Liver (tissue), 9 donors: ENCODE results near the gene TNFRSF1B. TPM values are rescaled to one million over a fixed set of nuclear protein-coding genes. Genes with fewer than 3 reads are reported as not detected.
A peak's percentile ranks its signal among the peaks of the same experiment; 100 is the strongest.

Experiments
- DNase-seq: peaks from one replicate; pipeline ENCODE4 v3.0.0-alpha.2; 2017; ENCODE audit warnings: low spot score
- H3K27ac ChIP-seq, 2 donors: one replicate each; pipeline ENCODE4 v1.7.0; 2013; ENCODE audit warnings: inconsistent platforms in 2 of 2, low read length in 2 of 2, control low read depth in 1 of 2, low read depth in 1 of 2, mild to moderate bottlenecking in 1 of 2
- H3K27me3 ChIP-seq, 4 donors: one replicate each; pipeline versions ENCODE4 v1.6.1 to v1.7.0; 2013; ENCODE audit warnings: low read length in 3 of 4, inconsistent platforms in 1 of 4, mild to moderate bottlenecking in 1 of 4, moderate library complexity in 1 of 4; ENCODE audit not compliant: control insufficient read depth in 4 of 4, insufficient read depth in 4 of 4
- H3K36me3 ChIP-seq, 4 donors: one replicate each; pipeline versions ENCODE4 v1.6.1 to v1.7.0; 2013; ENCODE audit warnings: low read length in 3 of 4, mild to moderate bottlenecking in 3 of 4, low read depth in 1 of 4, moderate library complexity in 1 of 4; ENCODE audit not compliant: control insufficient read depth in 4 of 4, insufficient read depth in 3 of 4
- H3K4me1 ChIP-seq, 4 donors: one replicate each; pipeline versions ENCODE4 v1.6.1 to v1.7.0; 2013; ENCODE audit warnings: low read length in 3 of 4, mild to moderate bottlenecking in 3 of 4, moderate library complexity in 1 of 4; ENCODE audit not compliant: control insufficient read depth in 4 of 4, insufficient read depth in 4 of 4
- H3K4me3 ChIP-seq, 3 donors: one replicate each; pipeline versions ENCODE4 v1.6.1 to v1.7.0; 2013; ENCODE audit warnings: low read length in 3 of 3, control low read depth in 1 of 3, low read depth in 1 of 3, mild to moderate bottlenecking in 1 of 3
- H3K9ac ChIP-seq, 2 donors: one replicate each; pipeline ENCODE4 v1.7.0; 2013; ENCODE audit warnings: low read length in 2 of 2, mild to moderate bottlenecking in 2 of 2, moderate library complexity in 2 of 2, control low read depth in 1 of 2, low read depth in 1 of 2
- H3K9me3 ChIP-seq, 4 donors: one replicate each; pipeline versions ENCODE4 v1.6.1 to v1.7.0; 2013; ENCODE audit warnings: low read length in 3 of 4; ENCODE audit not compliant: control insufficient read depth in 4 of 4
- EGR1 ChIP-seq, 2 donors: IDR thresholded peaks; 2 replicates each; pipeline ENCODE4 v1.6.1; 2016 to 2018; ENCODE audit warnings: antibody characterized with exemption in 2 of 2, low read depth in 2 of 2
- FOXA1 ChIP-seq: IDR thresholded peaks from 2 replicates; pipeline ENCODE4 v1.6.1; 2016; ENCODE audit warnings: antibody characterized with exemption
- GABPA ChIP-seq, 2 donors: IDR thresholded peaks in 1 of 2; conservative IDR thresholded peaks in 1 of 2; 2 replicates each; pipeline ENCODE4 v1.6.1; 2016; ENCODE audit warnings: antibody characterized with exemption in 2 of 2, mild to moderate bottlenecking in 1 of 2, moderate library complexity in 1 of 2
- HNF4A ChIP-seq, 2 donors: conservative IDR thresholded peaks; 2 replicates each; pipeline ENCODE4 v1.6.1; 2016; ENCODE audit warnings: antibody characterized with exemption in 2 of 2, mild to moderate bottlenecking in 2 of 2
- HNF4G ChIP-seq: IDR thresholded peaks from 2 replicates; pipeline ENCODE4 v1.6.1; 2016; ENCODE audit warnings: antibody characterized with exemption
- JUND ChIP-seq, 2 donors: IDR thresholded peaks; 2 replicates each; pipeline ENCODE4 v1.6.1; 2016; ENCODE audit warnings: antibody characterized with exemption in 2 of 2
- MAX ChIP-seq: IDR thresholded peaks from 2 replicates; pipeline ENCODE4 v1.6.1; 2016; ENCODE audit warnings: antibody characterized with exemption
- NR2F2 ChIP-seq: IDR thresholded peaks from 2 replicates; pipeline ENCODE4 v1.6.1; 2016; ENCODE audit warnings: antibody characterized with exemption
- RAD21 ChIP-seq, 2 donors: IDR thresholded peaks; 2 replicates each; pipeline ENCODE4 v1.6.1; 2016; ENCODE audit warnings: antibody characterized with exemption in 2 of 2, mild to moderate bottlenecking in 2 of 2
- REST ChIP-seq: IDR thresholded peaks from 2 replicates; pipeline ENCODE4 v1.6.1; 2016; ENCODE audit warnings: antibody characterized with exemption, mild to moderate bottlenecking
- RXRA ChIP-seq, 2 donors: IDR thresholded peaks; 2 replicates each; pipeline ENCODE4 v1.6.1; 2017 to 2018; ENCODE audit warnings: antibody characterized with exemption in 2 of 2, mild to moderate bottlenecking in 1 of 2
- TAF1 ChIP-seq: conservative IDR thresholded peaks from 2 replicates; pipeline ENCODE4 v1.6.1; 2016; ENCODE audit warnings: antibody characterized with exemption, mild to moderate bottlenecking
- YY1 ChIP-seq: IDR thresholded peaks from 2 replicates; pipeline ENCODE4 v1.6.1; 2016; ENCODE audit warnings: antibody characterized with exemption, mild to moderate bottlenecking
- ZBTB33 ChIP-seq: IDR thresholded peaks from 2 replicates; pipeline ENCODE4 v1.6.1; 2016; ENCODE audit warnings: antibody characterized with exemption
- WGBS: extraction: QIAGEN DNeasy Blood & Tissue Kit; methylation state at CpG from one replicate; pipeline ENCODE4 v1.1.7; 2013; 5-methylcytosine and 5-hydroxymethylcytosine counted together
- polyA plus RNA-seq, 2 donors: library from polyadenylated mRNA; stranded (reverse) in 1 of 2; unstranded in 1 of 2; fragments of 200-250 nt in 1 of 2; fragments of >200 nt in 1 of 2; fragmentation: Nextera tagmentation in 1 of 2; extraction: Ambion mirVana in 1 of 2; gene quantifications; one replicate each; pipeline versions ENCODE4 v1.2.1 to v1.2.3, GENCODE V29; 2013 to 2015
- total RNA-seq, 2 donors: library from RNA; depleted of rRNA; stranded (reverse); fragments of >200 nt; gene quantifications; one replicate each; pipeline ENCODE4 v1.2.3, GENCODE V29; 2014
- donor health status: healthy.
- donor health status: healthy.
- donor health status: healthy.
- donor health status: healthy.
- donor health status: healthy.

TNFRSF1B gene
- total and polyA plus RNA-seq, 4 donors, result 7.2 to 19.6 (median 16.5) TPM

- no peak for DNase-seq
- TF ChIP-seq HNF4G (no peak), REST (no peak), NR2F2 (no peak), JUND (IDR thresholded peaks at IDR 0.05) (no peak), RAD21 (IDR thresholded peaks at IDR 0.05) (no peak), YY1 (no peak), HNF4A (conservative IDR thresholded peaks at IDR 0.05) (no peak), RXRA (IDR thresholded peaks at IDR 0.05) (no peak)
- Histone ChIP-seq H3K4me1 (no peaks in the 10 kb centered on the region), H3K4me3 (no peak overlapping the region), H3K9ac (peak overlapping the region in 1 of 2 donors; percentile 7), H3K27ac (no peak overlapping the region), H3K27me3 (no peaks in the 10 kb centered on the region), H3K36me3 (no peaks in the 10 kb centered on the region), H3K9me3 (no peaks in the 10 kb centered on the region)
- WGBS, result 89% methylated on average over 12 of the region's 12 CpGs
Measured at GRCh38 chr1:12215118-12215961, 48.5 kb downstream of the TNFRSF1B start.

- no peaks in the 10 kb centered on the region for H3K36me3 ChIP-seq
- no peak overlapping the region for H3K4me3 ChIP-seq
- TF ChIP-seq YY1, result no peak
- TF ChIP-seq HNF4A (conservative IDR thresholded peaks at IDR 0.05), result no peak
- no peak for TF ChIP-seq FOXA1
- no peak for TF ChIP-seq JUND (IDR thresholded peaks at IDR 0.05)
- no peak for TF ChIP-seq TAF1
- no peak for TF ChIP-seq RXRA (IDR thresholded peaks at IDR 0.05)
- TF ChIP-seq MAX, result no peak
- no peak for TF ChIP-seq GABPA (IDR thresholded peaks at IDR 0.05 in 1 of 2, conservative IDR thresholded peaks at IDR 0.05 in 1 of 2)
- no peak for TF ChIP-seq EGR1 (IDR thresholded peaks at IDR 0.05; ENCODE audit: low read depth in 2 of 2)
- DNase-seq, result no peak
- H3K9me3 ChIP-seq, result no peaks in the 10 kb centered on the region
- H3K4me1 ChIP-seq, result no peaks in the 10 kb centered on the region
- no peak overlapping the region for H3K9ac ChIP-seq
- no peaks in the 10 kb centered on the region for H3K27me3 ChIP-seq
- WGBS, result 90% methylated on average over 4 of the region's 4 CpGs
- no peak overlapping the region for H3K27ac ChIP-seq
Measured at GRCh38 chr1:12219800-12220199, 53.0 kb downstream of the TNFRSF1B start.

GRCh38 chr1:12220890-12221289 lies 54.1 kb downstream of the TNFRSF1B start:
- no peak for DNase-seq
- no peak overlapping the region for H3K4me3 ChIP-seq
- 44% methylated on average over 2 of the region's 2 CpGs for WGBS
- TF ChIP-seq JUND (IDR thresholded peaks at IDR 0.05), result no peak
- TF ChIP-seq NR2F2, result no peak
- TF ChIP-seq ZBTB33, result no peak
- no peak for TF ChIP-seq REST
- peak in 1 of 2 donors; percentile 14 for TF ChIP-seq HNF4A (conservative IDR thresholded peaks at IDR 0.05)
- H3K27me3 ChIP-seq, result no peaks in the 10 kb centered on the region
- no peak overlapping the region for H3K27ac ChIP-seq
- no peaks in the 10 kb centered on the region for H3K9me3 ChIP-seq
- H3K36me3 ChIP-seq, result no peaks in the 10 kb centered on the region
- no peak overlapping the region for H3K9ac ChIP-seq
- no peaks in the 10 kb centered on the region for H3K4me1 ChIP-seq
